OCI-LY3 (cell line): ENCODE data around the gene FAM240A.
"Not testable (repeated sequence)": the region's sequence is repeated elsewhere in the genome, so short reads cannot be mapped to it uniquely, and the experiment has no call there.

Experiments
- H2AFZ ChIP-seq: fragments of 200-600, 300-600 bp; shearing (Covaris generic); 2 replicates; pipeline ENCODE4 v1.6.0; 2014; ENCODE audit warnings: antibody characterized with exemption, low read depth, low read length
- H3K27ac ChIP-seq: fragments of 200-600, 300-600 bp; sonication (generic); 2 replicates; pipeline ENCODE4 v1.5.1; 2014; ENCODE audit warnings: mild to moderate bottlenecking, low read length, moderate library complexity, mixed read lengths
- H3K27me3 ChIP-seq: fragments of 200-600, 300-600 bp; sonication (generic); 2 replicates; pipeline ENCODE4 v1.6.1; 2014; ENCODE audit warnings: low read depth, low read length, mixed read lengths
- H3K36me3 ChIP-seq: fragments of 200-600, 300-600 bp; sonication (generic); replicated peaks from 2 replicates; pipeline ENCODE3; 2014; ENCODE audit warnings: low read depth, low read length, mixed read lengths
- H3K4me1 ChIP-seq: fragments of 300-600, 200-600 bp; sonication (generic); 2 replicates; pipeline ENCODE4 v1.6.1; 2014; ENCODE audit warnings: low read length, mixed read lengths
- H3K4me2 ChIP-seq: fragments of 200-600, 300-600 bp; sonication (generic); 2 replicates; pipeline ENCODE4 v1.6.1; 2014; ENCODE audit warnings: low read length, mixed read lengths
- H3K4me3 ChIP-seq: fragments of 300-600, 200-600 bp; sonication (generic); 2 replicates; pipeline ENCODE4 v1.5.1; 2014; ENCODE audit warnings: antibody characterized with exemption, mild to moderate bottlenecking, low read length, moderate library complexity
- H3K79me2 ChIP-seq: fragments of 300-600, 200-600 bp; shearing (Covaris generic); 2 replicates; pipeline ENCODE4 v1.6.1; 2014; ENCODE audit warnings: mild to moderate bottlenecking, low read length, mixed read lengths
- H3K9ac ChIP-seq: fragments of 300-600, 200-600 bp; shearing (Covaris generic); 2 replicates; pipeline ENCODE4 v1.6.0; 2014; ENCODE audit warnings: mild to moderate bottlenecking, low read length, moderate library complexity
- H3K9me3 ChIP-seq: fragments of 200-600, 300-600 bp; shearing (Covaris generic); 2 replicates; pipeline ENCODE4 v1.6.1; 2014; ENCODE audit warnings: low read length, mixed read lengths; ENCODE audit not compliant: insufficient read depth
- H4K20me1 ChIP-seq: fragments of 200-600, 300-600 bp; sonication (generic); 2 replicates; pipeline ENCODE4 v1.6.1; 2016; ENCODE audit warnings: low read length, mixed read lengths; ENCODE audit not compliant: insufficient read depth
- EZH2phosphoT487 ChIP-seq: fragments of 200-600 bp; shearing (Covaris generic); IDR thresholded peaks from 2 replicates; pipeline ENCODE4 v1.6.1; 2018; ENCODE audit warnings: antibody characterized with exemption, mixed run types, low read depth
- TF ChIP-seq, protein P1 (sequence below): fragments of 200-600, 300-600 bp; sonication (generic); IDR thresholded peaks from 2 replicates; pipeline ENCODE4 v1.5.1; 2014; ENCODE audit warnings: antibody characterized with exemption, low read length, low read depth

Gene FAM240A

DNA sequence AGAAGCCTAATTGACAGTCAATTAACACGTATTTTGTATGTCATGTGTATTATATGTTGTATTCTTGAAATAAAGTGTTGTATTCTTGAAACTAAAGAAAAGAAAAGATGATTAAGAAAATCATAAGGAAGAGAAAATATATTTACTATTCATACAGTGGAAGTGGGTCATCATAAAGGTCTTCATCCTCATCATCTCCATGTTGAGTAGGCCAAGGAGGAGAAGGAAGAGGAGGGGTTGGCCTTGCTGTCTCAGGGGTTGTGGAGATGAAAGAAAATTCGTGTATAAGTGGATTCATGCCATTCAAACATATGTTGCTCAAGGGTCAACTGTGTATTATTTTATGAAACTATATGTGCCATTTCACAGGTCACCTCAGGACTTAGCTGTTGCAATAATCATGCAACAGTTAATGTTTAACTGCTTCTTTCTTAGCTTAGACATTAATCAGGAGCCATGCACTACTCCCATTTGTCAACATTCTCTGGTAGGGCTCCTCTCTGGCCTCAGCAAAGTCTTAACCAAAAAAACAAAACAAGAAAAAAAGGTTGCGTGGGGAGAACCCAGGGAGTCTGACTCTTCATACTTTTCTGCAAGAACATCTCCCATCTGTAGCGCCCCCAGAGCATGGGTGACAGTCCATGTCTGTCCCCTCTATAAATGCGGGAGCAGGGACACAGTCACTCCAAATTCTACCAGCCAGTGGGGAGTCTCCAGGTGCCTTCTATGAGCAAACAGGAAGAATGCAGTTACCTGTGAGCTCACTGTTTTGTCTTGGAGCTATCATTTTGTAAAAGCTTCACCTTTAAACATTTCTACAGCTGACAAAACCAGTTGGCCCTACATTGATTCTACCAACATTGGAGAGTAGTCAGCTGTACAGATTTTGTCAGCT is 26.3 kb upstream of the FAM240A start:
- Histone ChIP-seq H3K9ac (no peak overlapping the region), H4K20me1 (no peaks in the 10 kb centered on the region), H3K27ac (no peak overlapping the region), H3K36me3 (no peaks in the 10 kb centered on the region), H3K27me3 (no peaks in the 10 kb centered on the region), H3K4me2 (no peak overlapping the region), H3K9me3 (no peaks in the 10 kb centered on the region), H3K4me1 (no peaks in the 10 kb centered on the region), H3K79me2 (no peaks in the 10 kb centered on the region), H2AFZ (no peak overlapping the region), H3K4me3 (no peak overlapping the region)
- TF ChIP-seq EZH2phosphoT487 = no peak
- TF ChIP-seq, protein P1, sequence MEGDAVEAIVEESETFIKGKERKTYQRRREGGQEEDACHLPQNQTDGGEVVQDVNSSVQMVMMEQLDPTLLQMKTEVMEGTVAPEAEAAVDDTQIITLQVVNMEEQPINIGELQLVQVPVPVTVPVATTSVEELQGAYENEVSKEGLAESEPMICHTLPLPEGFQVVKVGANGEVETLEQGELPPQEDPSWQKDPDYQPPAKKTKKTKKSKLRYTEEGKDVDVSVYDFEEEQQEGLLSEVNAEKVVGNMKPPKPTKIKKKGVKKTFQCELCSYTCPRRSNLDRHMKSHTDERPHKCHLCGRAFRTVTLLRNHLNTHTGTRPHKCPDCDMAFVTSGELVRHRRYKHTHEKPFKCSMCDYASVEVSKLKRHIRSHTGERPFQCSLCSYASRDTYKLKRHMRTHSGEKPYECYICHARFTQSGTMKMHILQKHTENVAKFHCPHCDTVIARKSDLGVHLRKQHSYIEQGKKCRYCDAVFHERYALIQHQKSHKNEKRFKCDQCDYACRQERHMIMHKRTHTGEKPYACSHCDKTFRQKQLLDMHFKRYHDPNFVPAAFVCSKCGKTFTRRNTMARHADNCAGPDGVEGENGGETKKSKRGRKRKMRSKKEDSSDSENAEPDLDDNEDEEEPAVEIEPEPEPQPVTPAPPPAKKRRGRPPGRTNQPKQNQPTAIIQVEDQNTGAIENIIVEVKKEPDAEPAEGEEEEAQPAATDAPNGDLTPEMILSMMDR = no peak

DNA sequence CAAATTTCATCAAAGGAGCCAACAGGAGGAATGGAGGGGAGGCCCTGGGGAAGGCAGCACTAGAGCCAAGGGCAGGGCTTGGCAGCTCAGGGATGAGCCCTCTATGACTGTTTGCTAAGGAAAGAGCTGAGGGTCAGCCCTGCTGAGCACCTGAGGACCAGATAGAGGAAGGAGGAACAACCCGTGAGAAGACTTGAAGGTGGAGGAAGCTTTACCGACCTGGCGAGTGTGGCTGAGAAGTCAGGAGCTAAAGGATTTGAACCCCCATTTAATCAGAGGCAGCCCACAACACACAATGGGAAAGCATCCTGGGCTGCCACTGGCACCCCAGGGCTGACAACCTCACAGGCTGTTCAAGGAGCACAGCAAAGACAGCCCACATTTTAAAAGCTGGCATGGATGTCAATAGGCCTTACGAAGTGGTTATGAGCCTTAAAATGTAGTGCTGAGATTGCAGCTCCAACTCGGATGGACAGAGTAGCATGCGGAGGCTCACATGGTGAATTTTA is 25.5 kb upstream of the FAM240A start:
- Histone ChIP-seq H3K27ac (no peak overlapping the region), H3K9me3 (no peaks in the 10 kb centered on the region), H4K20me1 (no peaks in the 10 kb centered on the region), H3K36me3 (no peaks in the 10 kb centered on the region), H3K4me1 (no peaks in the 10 kb centered on the region), H3K4me3 (no peak overlapping the region), H3K9ac (no peak overlapping the region), H3K79me2 (no peaks in the 10 kb centered on the region), H3K4me2 (no peak overlapping the region), H3K27me3 (no peaks in the 10 kb centered on the region), H2AFZ (no peak overlapping the region)
- no peak for TF ChIP-seq EZH2phosphoT487
- TF ChIP-seq, protein P1 = no peak

DNA sequence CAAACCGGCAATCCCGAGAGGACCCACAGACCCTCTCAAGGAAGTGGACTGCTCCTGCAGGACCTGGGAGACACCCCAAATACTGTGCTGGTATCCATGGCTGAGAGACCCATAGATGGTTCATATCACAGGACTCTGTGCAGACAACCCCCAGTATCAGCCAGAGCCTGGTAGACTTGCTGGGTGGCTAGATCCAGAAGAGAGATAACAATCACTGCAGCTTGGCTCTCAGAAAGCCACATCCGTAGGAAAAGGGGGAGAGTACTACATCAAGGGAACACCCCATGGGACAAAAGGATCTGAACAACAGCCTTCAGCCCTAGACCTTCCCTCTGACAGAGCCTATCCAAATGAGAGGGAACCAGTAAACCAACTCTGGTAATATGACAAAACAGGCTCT is 25.1 kb upstream of the FAM240A start:
- H3K4me2 ChIP-seq, H3K9ac ChIP-seq, H3K9me3 ChIP-seq, H3K4me3 ChIP-seq, H3K79me2 ChIP-seq, H4K20me1 ChIP-seq, H3K27me3 ChIP-seq, H3K4me1 ChIP-seq, H3K36me3 ChIP-seq, H2AFZ ChIP-seq, H3K27ac ChIP-seq: not testable (repeated sequence)

DNA sequence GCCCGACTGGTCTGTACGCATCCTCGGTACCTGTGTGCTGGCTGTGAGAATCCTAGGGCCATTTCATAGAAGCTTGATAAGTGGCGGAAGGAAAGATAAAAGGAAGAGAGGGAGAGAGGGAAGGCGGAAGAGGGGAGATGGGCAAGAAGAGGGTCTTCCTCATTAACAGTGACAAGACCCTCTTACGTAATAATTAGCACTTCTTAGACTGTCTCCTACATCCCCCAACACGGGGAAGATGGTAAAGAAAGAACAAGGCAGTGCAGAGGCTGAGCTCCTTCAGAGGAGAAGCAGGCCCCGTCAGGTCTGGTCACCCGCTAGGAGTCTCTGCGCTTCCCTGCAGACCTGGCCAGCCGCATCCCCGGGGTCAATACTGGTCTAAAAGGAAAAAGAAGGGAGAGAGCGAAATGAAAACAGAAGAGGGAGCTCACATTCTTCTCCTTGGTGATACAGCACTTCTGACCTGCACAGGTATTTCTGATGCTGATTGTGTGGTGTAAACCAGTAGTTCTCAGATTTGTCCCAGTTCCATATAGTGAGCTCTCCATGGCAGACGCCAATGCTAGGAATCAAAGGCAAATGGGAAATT is 19.0 kb upstream of the FAM240A start:
- H3K9me3 ChIP-seq = no peaks in the 10 kb centered on the region
- H3K4me1 ChIP-seq = no peaks in the 10 kb centered on the region
- no peaks in the 10 kb centered on the region for H3K27me3 ChIP-seq
- no peak overlapping the region for H3K4me3 ChIP-seq
- no peak overlapping the region for H3K27ac ChIP-seq
- no peak overlapping the region for H3K9ac ChIP-seq
- no peaks in the 10 kb centered on the region for H3K79me2 ChIP-seq
- H4K20me1 ChIP-seq = no peaks in the 10 kb centered on the region
- H3K4me2 ChIP-seq = no peak overlapping the region
- no peaks in the 10 kb centered on the region for H3K36me3 ChIP-seq
- TF ChIP-seq EZH2phosphoT487 = no peak
- TF ChIP-seq, protein P1 = no peak
- H2AFZ ChIP-seq = no peak overlapping the region
